OCI-LY7 (cell line): ENCODE data around the gene SKA2.
"Not testable (repeated sequence)": the region's sequence is repeated elsewhere in the genome, so short reads cannot be mapped to it uniquely, and the experiment has no call there.

Experiments
- EZH2phosphoT487 ChIP-seq: fragments of 200-600 bp; sonication (generic); IDR thresholded peaks from 2 replicates; pipeline ENCODE4 v1.6.1; 2018; ENCODE audit warnings: low read depth, borderline replicate concordance, mild to moderate bottlenecking, mixed run types, antibody characterized with exemption, low read length, moderate library complexity, mixed read lengths
- TF ChIP-seq, protein P1 (sequence below): fragments of 200-600 bp; sonication (generic); conservative IDR thresholded peaks from 2 replicates; pipeline ENCODE4 v1.5.1; 2014; ENCODE audit warnings: mild to moderate bottlenecking, antibody characterized with exemption, low read length, moderate library complexity, mixed read lengths

DNA sequence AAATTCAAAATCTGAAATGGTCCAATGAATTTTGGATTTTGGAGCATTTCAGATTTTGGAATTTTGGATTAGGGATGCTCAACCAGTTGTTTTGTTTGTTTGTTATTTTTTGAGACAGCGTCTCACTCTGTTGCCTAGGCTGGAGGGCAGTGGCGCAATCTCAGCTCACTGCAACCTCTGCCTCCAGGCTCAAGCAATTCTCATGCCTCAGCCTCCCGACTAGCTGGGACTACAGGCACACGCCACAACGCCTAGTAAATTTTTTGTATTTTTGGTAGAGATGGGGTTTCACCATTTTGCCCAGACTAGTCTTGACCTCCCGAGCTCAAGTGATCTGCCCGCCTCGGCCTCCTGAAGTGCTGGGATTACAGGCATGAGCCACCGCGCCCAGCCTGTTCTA lies 16.6 kb downstream of the SKA2 start:
- TF ChIP-seq, protein P1, sequence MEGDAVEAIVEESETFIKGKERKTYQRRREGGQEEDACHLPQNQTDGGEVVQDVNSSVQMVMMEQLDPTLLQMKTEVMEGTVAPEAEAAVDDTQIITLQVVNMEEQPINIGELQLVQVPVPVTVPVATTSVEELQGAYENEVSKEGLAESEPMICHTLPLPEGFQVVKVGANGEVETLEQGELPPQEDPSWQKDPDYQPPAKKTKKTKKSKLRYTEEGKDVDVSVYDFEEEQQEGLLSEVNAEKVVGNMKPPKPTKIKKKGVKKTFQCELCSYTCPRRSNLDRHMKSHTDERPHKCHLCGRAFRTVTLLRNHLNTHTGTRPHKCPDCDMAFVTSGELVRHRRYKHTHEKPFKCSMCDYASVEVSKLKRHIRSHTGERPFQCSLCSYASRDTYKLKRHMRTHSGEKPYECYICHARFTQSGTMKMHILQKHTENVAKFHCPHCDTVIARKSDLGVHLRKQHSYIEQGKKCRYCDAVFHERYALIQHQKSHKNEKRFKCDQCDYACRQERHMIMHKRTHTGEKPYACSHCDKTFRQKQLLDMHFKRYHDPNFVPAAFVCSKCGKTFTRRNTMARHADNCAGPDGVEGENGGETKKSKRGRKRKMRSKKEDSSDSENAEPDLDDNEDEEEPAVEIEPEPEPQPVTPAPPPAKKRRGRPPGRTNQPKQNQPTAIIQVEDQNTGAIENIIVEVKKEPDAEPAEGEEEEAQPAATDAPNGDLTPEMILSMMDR: not testable (repeated sequence)
- not testable (repeated sequence) for TF ChIP-seq EZH2phosphoT487
